Astrocyte (in vitro differentiated cells and primary cell): ENCODE results near the gene MBOAT2. TPM values are rescaled to one million over a fixed set of nuclear protein-coding genes. Genes with fewer than 3 reads are reported as not detected.

Experiments
- DNase-seq: peaks from one replicate; pipeline ENCODE4 v3.0.0-alpha.2; 2010; ENCODE audit warnings: low read depth
- FAIRE-seq: peaks from 2 replicates; lab custom pipeline; 2011; peaks lifted over from hg19 to GRCh38; lab: Jason Lieb, UNC
- H2AFZ ChIP-seq: 2 replicates; pipeline ENCODE4 v1.6.0; 2012; ENCODE audit warnings: low read depth, low read length, inconsistent platforms
- H3K27ac ChIP-seq: 2 replicates; pipeline ENCODE4 v1.5.1; 2011; ENCODE audit warnings: low read depth, low read length, inconsistent platforms
- H3K27me3 ChIP-seq: 2 replicates; pipeline ENCODE4 v1.6.0; 2011; ENCODE audit warnings: low read length, inconsistent platforms; ENCODE audit not compliant: insufficient read depth
- H3K36me3 ChIP-seq: 2 replicates; pipeline ENCODE4 v1.5.1; 2011; ENCODE audit warnings: low read length, inconsistent platforms; ENCODE audit not compliant: insufficient read depth
- H3K4me1 ChIP-seq: 2 replicates; pipeline ENCODE4 v1.5.1; 2011; ENCODE audit warnings: low read length, inconsistent platforms; ENCODE audit not compliant: insufficient read depth
- H3K4me2 ChIP-seq: 2 replicates; pipeline ENCODE4 v1.6.0; 2012; ENCODE audit warnings: low read length, inconsistent platforms
- H3K4me3 ChIP-seq: 2 replicates; pipeline ENCODE4 v1.5.1; 2011; ENCODE audit warnings: low read depth, mild to moderate bottlenecking, low read length, inconsistent platforms; ENCODE audit not compliant: insufficient read depth
- H3K79me2 ChIP-seq: 2 replicates; pipeline ENCODE4 v1.6.0; 2012; ENCODE audit warnings: mild to moderate bottlenecking, low read length, inconsistent platforms; ENCODE audit not compliant: insufficient read depth
- H3K9ac ChIP-seq: 2 replicates; pipeline ENCODE4 v1.6.0; 2012; ENCODE audit warnings: mild to moderate bottlenecking, low read length, inconsistent platforms
- H3K9me3 ChIP-seq: 2 replicates; pipeline ENCODE4 v1.5.1; 2012; ENCODE audit warnings: low read depth, mild to moderate bottlenecking, low read length, inconsistent platforms; ENCODE audit not compliant: insufficient read depth
- H4K20me1 ChIP-seq: 2 replicates; pipeline ENCODE4 v1.6.0; 2012; ENCODE audit warnings: low read length, inconsistent platforms; ENCODE audit not compliant: insufficient read depth
- H3K27ac Mint-ChIP-seq: one replicate; pipeline ENCODE4 v1.8.0; 2021; ENCODE audit warnings: mild to moderate bottlenecking, mixed read lengths; ENCODE audit not compliant: unreplicated experiment
- H3K27me3 Mint-ChIP-seq: one replicate; pipeline ENCODE4 v1.8.0; 2021; ENCODE audit warnings: low read depth, mixed read lengths; ENCODE audit not compliant: unreplicated experiment
- H3K36me3 Mint-ChIP-seq: one replicate; pipeline ENCODE4 v1.8.0; 2021; ENCODE audit warnings: low read depth, mixed read lengths; ENCODE audit not compliant: unreplicated experiment
- H3K4me1 Mint-ChIP-seq: one replicate; pipeline ENCODE4 v1.8.0; 2021; ENCODE audit warnings: low read depth, mixed read lengths; ENCODE audit not compliant: unreplicated experiment
- H3K4me3 Mint-ChIP-seq: one replicate; pipeline ENCODE4 v1.8.0; 2021; ENCODE audit warnings: mild to moderate bottlenecking, moderate library complexity, mixed read lengths; ENCODE audit not compliant: unreplicated experiment
- H3K9me3 Mint-ChIP-seq: one replicate; pipeline ENCODE4 v1.8.0; 2021; ENCODE audit warnings: mild to moderate bottlenecking, mixed read lengths; ENCODE audit not compliant: unreplicated experiment
- CTCF ChIP-seq: IDR thresholded peaks from 2 replicates; pipeline ENCODE4 v1.5.1; 2011; ENCODE audit warnings: low read depth, mild to moderate bottlenecking, inconsistent platforms, low read length, moderate library complexity; ENCODE audit not compliant: insufficient read depth
- EZH2 ChIP-seq: IDR thresholded peaks from 2 replicates; pipeline ENCODE4 v1.6.1; 2012; ENCODE audit warnings: mild to moderate bottlenecking, low read length, inconsistent platforms; ENCODE audit not compliant: insufficient read depth
- total RNA-seq: library from RNA; stranded (reverse); gene quantifications from 2 replicates; pipeline ENCODE4 v1.2.1, GENCODE V29; 2021

Gene MBOAT2
- total RNA-seq, 1 donor from 2014 or later: 54.6 TPM

- Histone ChIP-seq H3K79me2 (no peaks in the 10 kb centered on the region), H3K4me2 (no peak overlapping the region), H4K20me1 (peaks cover 8% of the 10 kb centered on the region), H3K36me3 (peaks cover 23% of the 10 kb centered on the region), H3K4me1 (peaks cover 16% of the 10 kb centered on the region), H3K27ac (no peak overlapping the region), H2AFZ (no peak overlapping the region), H3K4me3 (no peak overlapping the region), H3K27me3 (no peaks in the 10 kb centered on the region), H3K9ac (no peak overlapping the region), H3K9me3 (no peaks in the 10 kb centered on the region)
- Mint-ChIP-seq H3K9me3 (no peaks in the 10 kb centered on the region), H3K36me3 (peaks cover 10% of the 10 kb centered on the region), H3K27ac (no peak overlapping the region), H3K4me3 (no peak overlapping the region), H3K27me3 (no peaks in the 10 kb centered on the region), H3K4me1 (peaks cover 27% of the 10 kb centered on the region)
- FAIRE-seq (no peak), DNase-seq (no peak)
- TF ChIP-seq EZH2 (no peak), CTCF (no peak)
Observed at GRCh38 chr2:8802741-8803140, 200.7 kb downstream of the MBOAT2 start.

Other genes starting within 250 kb of the MBOAT2 start
- 47.8 and 50.3 TPM in 2 replicates for gene KIDINS220, start 166.1 kb downstream of the MBOAT2 start, total RNA-seq
- 47.2 and 62.6 TPM in 2 replicates for gene ASAP2, start 203.1 kb upstream of the MBOAT2 start, total RNA-seq